Measurements from ENCODE around the gene ITGB4.

- TF ChIP-seq CTCF (IDR thresholded peaks at IDR 0.05) = peak in 1 of 5 experiments; percentile 22
- no peak for TF ChIP-seq POLR2A (IDR thresholded peaks at IDR 0.05)
- TF ChIP-seq EP300 (IDR thresholded peaks at IDR 0.05) = peak in 1 of 2 donors; percentile 69
Observed at GRCh38 chr17:75694536-75694935, 26.7 kb upstream of the ITGB4 start.

All from tibial nerve (tissue), 4 donors.